ENCODE measurements around the gene SERPINI1. TPM values are rescaled to one million over a fixed set of nuclear protein-coding genes. Genes with fewer than 3 reads are reported as not detected.

SERPINI1 gene
- total and polyA plus RNA-seq, 10 donors = 5.3 to 13.6 (median 9.0) TPM

DNA sequence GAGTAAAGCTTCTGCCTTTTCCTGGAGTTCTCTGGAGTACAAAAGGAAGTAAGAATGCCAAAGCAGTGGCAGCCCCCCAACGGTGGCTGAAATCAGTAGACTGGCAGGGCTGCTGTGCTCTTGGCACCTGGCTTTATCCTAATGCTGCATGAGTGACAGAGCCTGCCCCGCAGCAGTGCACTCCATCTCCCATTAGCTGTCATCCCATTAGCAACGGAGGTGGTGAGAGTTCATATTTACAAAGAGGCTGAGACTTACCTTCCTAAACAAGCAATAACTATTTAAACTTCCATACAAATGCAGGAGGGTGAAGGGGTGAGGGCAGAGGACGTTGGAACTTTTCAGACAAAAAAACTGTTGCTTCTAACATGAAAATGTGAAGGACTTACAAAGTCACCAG, 51.9 kb downstream of the SERPINI1 start:
- Histone ChIP-seq H3K4me1 (no peaks in the 10 kb centered on the region), H3K9me3 (no peaks in the 10 kb centered on the region), H3K4me3 (no peak overlapping the region), H3K27me3 (replicated peaks in 1 of 7) (no peaks in the 10 kb centered on the region), H3K36me3 (no peaks in the 10 kb centered on the region), H3K27ac (no peak overlapping the region)
- DNase-seq = no peak
- intact Hi-C loops (cut with DNase I; ENCODE audit: low total_unique reads) = no loop called here
- TF ChIP-seq, protein P1, sequence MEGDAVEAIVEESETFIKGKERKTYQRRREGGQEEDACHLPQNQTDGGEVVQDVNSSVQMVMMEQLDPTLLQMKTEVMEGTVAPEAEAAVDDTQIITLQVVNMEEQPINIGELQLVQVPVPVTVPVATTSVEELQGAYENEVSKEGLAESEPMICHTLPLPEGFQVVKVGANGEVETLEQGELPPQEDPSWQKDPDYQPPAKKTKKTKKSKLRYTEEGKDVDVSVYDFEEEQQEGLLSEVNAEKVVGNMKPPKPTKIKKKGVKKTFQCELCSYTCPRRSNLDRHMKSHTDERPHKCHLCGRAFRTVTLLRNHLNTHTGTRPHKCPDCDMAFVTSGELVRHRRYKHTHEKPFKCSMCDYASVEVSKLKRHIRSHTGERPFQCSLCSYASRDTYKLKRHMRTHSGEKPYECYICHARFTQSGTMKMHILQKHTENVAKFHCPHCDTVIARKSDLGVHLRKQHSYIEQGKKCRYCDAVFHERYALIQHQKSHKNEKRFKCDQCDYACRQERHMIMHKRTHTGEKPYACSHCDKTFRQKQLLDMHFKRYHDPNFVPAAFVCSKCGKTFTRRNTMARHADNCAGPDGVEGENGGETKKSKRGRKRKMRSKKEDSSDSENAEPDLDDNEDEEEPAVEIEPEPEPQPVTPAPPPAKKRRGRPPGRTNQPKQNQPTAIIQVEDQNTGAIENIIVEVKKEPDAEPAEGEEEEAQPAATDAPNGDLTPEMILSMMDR (IDR thresholded peaks at IDR 0.05 in 8 of 11, conservative IDR thresholded peaks at IDR 0.05 in 3 of 11) = no peak
- TF ChIP-seq POLR2A (IDR thresholded peaks at IDR 0.05) (no peak), POLR2AphosphoS5 (IDR thresholded peaks at IDR 0.05) (no peak)
- 60 to 66% (median 60%) methylated on average over 4 of the region's 4 CpGs for WGBS, 5 donors

- Histone ChIP-seq H3K27me3 (replicated peaks in 1 of 7) (no peaks in the 10 kb centered on the region), H3K4me3 (no peak overlapping the region), H3K9me3 (peaks cover 0 to 6% (median 0%) of the 10 kb centered on the region in 8 donors), H3K4me1 (peaks cover 0 to 12% (median 0%) of the 10 kb centered on the region in 6 donors), H3K27ac (no peak overlapping the region), H3K36me3 (peaks cover 0 to 14% (median 0%) of the 10 kb centered on the region in 6 donors)
- DNase-seq = no peak
- intact Hi-C loops (cut with DNase I; ENCODE audit: low total_unique reads) = no loop called here
- TF ChIP-seq, protein P1 (IDR thresholded peaks at IDR 0.05 in 8 of 11, conservative IDR thresholded peaks at IDR 0.05 in 3 of 11) = no peak
- TF ChIP-seq POLR2AphosphoS5 (IDR thresholded peaks at IDR 0.05) (no peak), POLR2A (IDR thresholded peaks at IDR 0.05) (no peak)
These were observed 62.9 kb downstream of the SERPINI1 start for GRCh38 chr3:167798443-167798842.

GRCh38 chr3:167808910-167809309, 73.4 kb downstream of the SERPINI1 start:
- H3K4me3 ChIP-seq = no peak overlapping the region
- WGBS, 5 donors = 67 to 81% (median 78%) methylated on average over 2 of the region's 2 CpGs
- TF ChIP-seq, protein P1 (IDR thresholded peaks at IDR 0.05 in 8 of 11, conservative IDR thresholded peaks at IDR 0.05 in 3 of 11) = no peak
- TF ChIP-seq POLR2AphosphoS5 (IDR thresholded peaks at IDR 0.05) = no peak
- TF ChIP-seq POLR2A (IDR thresholded peaks at IDR 0.05) = no peak
- no peak for DNase-seq
- no peaks in the 10 kb centered on the region for H3K4me1 ChIP-seq
- H3K9me3 ChIP-seq = no peaks in the 10 kb centered on the region
- H3K36me3 ChIP-seq = no peaks in the 10 kb centered on the region
- H3K27me3 ChIP-seq (replicated peaks in 1 of 7) = no peaks in the 10 kb centered on the region
- intact Hi-C loops (cut with DNase I; ENCODE audit: low total_unique reads) = no loop called here
- H3K27ac ChIP-seq = no peak overlapping the region

DNA sequence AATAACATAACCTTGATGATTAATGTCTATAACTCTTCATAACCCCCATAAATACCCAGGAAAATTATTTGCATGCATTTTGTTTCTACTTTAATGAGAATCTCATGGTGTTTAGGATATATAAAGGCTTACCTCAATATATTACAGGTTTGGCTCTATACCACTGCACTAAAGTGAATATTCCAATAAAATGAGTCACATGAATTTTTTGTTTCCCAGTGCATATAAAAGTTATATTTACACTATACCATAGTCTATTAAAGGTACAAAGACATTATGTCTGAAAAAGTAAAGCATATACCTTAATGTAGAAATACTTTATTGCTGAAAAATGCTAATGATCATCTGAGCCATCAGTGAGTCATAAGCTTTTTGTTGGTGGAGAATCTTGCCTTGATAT, 74.7 kb downstream of the SERPINI1 start:
- no peak overlapping the region for H3K27ac ChIP-seq

GRCh38 chr3:167811031-167811430, 75.5 kb downstream of the SERPINI1 start:
- Histone ChIP-seq H3K27me3 (replicated peaks in 1 of 7) (no peaks in the 10 kb centered on the region), H3K27ac (no peak overlapping the region), H3K36me3 (no peaks in the 10 kb centered on the region), H3K4me1 (no peaks in the 10 kb centered on the region), H3K9me3 (no peaks in the 10 kb centered on the region), H3K4me3 (no peak overlapping the region)
- intact Hi-C loops (cut with DNase I; ENCODE audit: low total_unique reads) = no loop called here
- TF ChIP-seq, protein P1 (IDR thresholded peaks at IDR 0.05 in 8 of 11, conservative IDR thresholded peaks at IDR 0.05 in 3 of 11) = no peak
- TF ChIP-seq POLR2AphosphoS5 (IDR thresholded peaks at IDR 0.05) (no peak), POLR2A (IDR thresholded peaks at IDR 0.05) (no peak)
- no peak for DNase-seq

More for the DNA sequence above, 74.7 kb downstream of the SERPINI1 start:
- Histone ChIP-seq H3K36me3 (no peaks in the 10 kb centered on the region), H3K4me1 (no peaks in the 10 kb centered on the region), H3K9me3 (no peaks in the 10 kb centered on the region), H3K27me3 (replicated peaks in 1 of 7) (no peaks in the 10 kb centered on the region), H3K4me3 (no peak overlapping the region)
- no peak for DNase-seq
- intact Hi-C loops (cut with DNase I; ENCODE audit: low total_unique reads) = no loop called here
- TF ChIP-seq POLR2A (IDR thresholded peaks at IDR 0.05) = no peak
- TF ChIP-seq POLR2AphosphoS5 (IDR thresholded peaks at IDR 0.05) = no peak

Measured in spleen (tissue), 11 donors.